Heart right ventricle (tissue), 16 donors: Measurements from ENCODE around the gene MED9. TPM values are rescaled to one million over a fixed set of nuclear protein-coding genes. Genes with fewer than 3 reads are reported as not detected.

Experiments
- ATAC-seq, 8 donors: fragments of 200-7000 bp; cut with Tn5 transposase; one replicate each; pipeline ENCODE4 v1.9.1; 2020; ENCODE audit warnings: mild to moderate bottlenecking in 8 of 8, moderate library complexity in 8 of 8, moderate number of reproducible peaks in 1 of 8
- DNase-seq, 2 donors: peaks; one replicate each; pipeline ENCODE4 v3.0.0-alpha.2; 2020
- H3K27ac ChIP-seq, 10 donors: fragments of 200-600 bp; sonication (generic) in 2 of 10; one replicate each; pipeline versions ENCODE4 v1.5.0 to v1.8.0; 2020 to 2022; ENCODE audit warnings: mild to moderate bottlenecking in 3 of 10
- H3K27me3 ChIP-seq, 7 donors: fragments of 200-600 bp; one replicate each; pipeline ENCODE4 v1.8.0; 2021 to 2022; ENCODE audit warnings: mild to moderate bottlenecking in 2 of 7
- H3K36me3 ChIP-seq, 9 donors: fragments of 200-600 bp; sonication (generic) in 1 of 9; one replicate each; pipeline versions ENCODE4 v1.5.0 to v1.8.0; 2020 to 2022; ENCODE audit warnings: mild to moderate bottlenecking in 2 of 9
- H3K4me1 ChIP-seq, 9 donors: fragments of 200-600 bp; sonication (generic) in 1 of 9; one replicate each; pipeline versions ENCODE4 v1.5.0 to v1.8.0; 2020 to 2022; ENCODE audit warnings: mild to moderate bottlenecking in 4 of 9
- H3K4me3 ChIP-seq, 10 donors: fragments of 200-600 bp; sonication (generic) in 2 of 10; one replicate each; pipeline versions ENCODE4 v1.5.0 to v1.8.0; 2020 to 2022; ENCODE audit warnings: mild to moderate bottlenecking in 7 of 10, moderate library complexity in 2 of 10
- H3K9me3 ChIP-seq, 11 donors: fragments of 200-600 bp in 10 of 11; sonication (generic) in 2 of 11; one replicate each; pipeline versions ENCODE4 v1.5.0 to v1.8.0; 2013 to 2022; ENCODE audit warnings: mild to moderate bottlenecking in 2 of 11, control low read depth in 1 of 11, moderate library complexity in 1 of 11
- CTCF ChIP-seq, 9 donors: fragments of 200-600 bp; sonication (generic) in 2 of 9; IDR thresholded peaks; one replicate each; pipeline versions ENCODE4 v1.5.0 to v1.8.0; 2021 to 2022; ENCODE audit warnings: antibody characterized with exemption in 9 of 9, mild to moderate bottlenecking in 5 of 9, moderate library complexity in 1 of 9
- WGBS, 2 donors: extraction: QIAGEN DNeasy Blood & Tissue Kit; methylation state at CpG; one replicate each; pipeline ENCODE4 v1.1.7; 2013; ENCODE audit warnings: inconsistent platforms in 1 of 2; 5-methylcytosine and 5-hydroxymethylcytosine counted together
- intact Hi-C, 10 donors: fragments of 100-400 bp; cut with DNase I; formaldehyde crosslinking; loops; one replicate each; pipeline versions ENCODE4 v1.11.1 to v1.14.2; 2022
- polyA plus RNA-seq, 2 donors: library from polyadenylated mRNA; stranded (reverse); fragments of 200-250 nt; gene quantifications; one replicate each; pipeline ENCODE4 v1.2.3, GENCODE V29; 2013
- total RNA-seq, 10 donors: library from RNA; stranded (reverse); fragmentation: NEBNext Ultra II Directional in 3 of 10; extraction: Animal tissue kit (Norgen Biotek cat#: 25700) in 3 of 10; gene quantifications; one replicate each; pipeline versions ENCODE4 v1.2.1 to v1.2.4, GENCODE V29; 2021 to 2023
- donor health status: Arrhythmogenic right ventricular cardiomyopathy.
- donor health status: ischemic (EF 13 %, LVEDD 7.1; RV severe dilation, severe dysfunction).
- donor health status: healthy with polysubstance abuse.
- donor health status: DM: no; HTN: yes; CAD: no.
- donor health status: DM: no; HTN: no; CAD: no.
- donor health status: ischemic (EF 25% LVEDD 6.9; RV normal size, moderate dysfunction).
- donor health status: ischemic (EF 25% LVEDD 5.7; RV mildly dilated, moderate dysfunction).
- donor health status: healthy.
- donor health status: DM: yes; HTN: yes; CAD: no.
- donor health status: Ischemic cardiomyopathy.
- donor health status: ischemic (EF 35%, LVEDD 5.7; RV mildly dilated, moderate dysfunction).
- donor health status: nonischemic (EF 11% LVEDD 7.7; RV severe dilation, severe dysfunction).
- donor health status: DM: yes; HTN: yes; CAD: no.
- donor health status: PGD.
- donor health status: ischemic (EF 29% LVEDD 5.4; RV normal size, mild dysfunction).
- donor health status: nonischemic (EF 23%, LVEDD 6.1; RV moderate dilation, normal function).

Gene MED9
- total and polyA plus RNA-seq, 12 donors = 31.4 to 42.0 (median 33.6) TPM

GRCh38 chr17:17467720-17468119 is 9.1 kb upstream of the MED9 start:
- DNase-seq (no peak), ATAC-seq (peak in 3 of 8 donors; percentile 16 to 52 (median 46))
- Histone ChIP-seq H3K4me3 (no peak overlapping the region), H3K36me3 (no peaks in the 10 kb centered on the region), H3K9me3 (no peaks in the 10 kb centered on the region), H3K4me1 (peaks cover 0 to 4% (median 0%) of the 10 kb centered on the region in 9 donors), H3K27me3 (peaks cover 0 to 10% (median 0%) of the 10 kb centered on the region in 7 donors), H3K27ac (no peak overlapping the region)
- 45 to 58% methylated on average over 5 of the region's 5 CpGs for WGBS, 2 donors
- intact Hi-C loops = no loop called here
- TF ChIP-seq CTCF (IDR thresholded peaks at IDR 0.05) = no peak

- Histone ChIP-seq H3K4me1 (peaks cover 0 to 4% (median 0%) of the 10 kb centered on the region in 9 donors), H3K36me3 (no peaks in the 10 kb centered on the region), H3K27me3 (peaks cover 0 to 10% (median 0%) of the 10 kb centered on the region in 7 donors), H3K4me3 (no peak overlapping the region), H3K27ac (no peak overlapping the region), H3K9me3 (no peaks in the 10 kb centered on the region)
- DNase-seq (peak in 1 of 2 donors; percentile 26), ATAC-seq (peak in 7 of 8 donors; percentile 57 to 86 (median 69))
- intact Hi-C loops = no loop called here
- WGBS, 2 donors = 55 to 56% methylated on average over 5 of the region's 5 CpGs
- TF ChIP-seq CTCF (IDR thresholded peaks at IDR 0.05) = no peak
Measured at GRCh38 chr17:17468217-17469010, 8.4 kb upstream of the MED9 start.

DNA sequence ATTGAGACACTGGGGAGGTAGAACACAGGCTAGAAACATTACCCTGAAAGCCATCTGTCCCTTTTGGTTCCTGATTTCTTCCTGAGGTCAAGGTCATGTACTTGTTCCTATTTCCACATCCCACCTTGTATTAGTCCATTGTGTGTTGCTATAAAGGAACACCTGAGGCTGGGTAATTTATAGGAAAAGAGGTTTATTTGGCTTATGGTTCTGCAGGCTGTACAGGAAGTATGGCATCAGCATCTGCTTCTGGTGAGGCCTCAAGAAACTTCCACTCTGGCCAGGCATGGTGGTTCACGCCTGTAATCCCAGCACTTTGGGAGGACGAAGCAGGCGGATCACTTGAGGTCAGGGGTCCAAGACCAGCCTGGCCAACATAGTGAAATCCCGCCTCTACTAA is 7.4 kb upstream of the MED9 start:
- Histone ChIP-seq H3K27me3 (peaks cover 0 to 10% (median 0%) of the 10 kb centered on the region in 7 donors), H3K4me3 (no peak overlapping the region), H3K36me3 (no peaks in the 10 kb centered on the region), H3K9me3 (no peaks in the 10 kb centered on the region), H3K4me1 (peaks cover 0 to 4% (median 0%) of the 10 kb centered on the region in 9 donors), H3K27ac (no peak overlapping the region)
- intact Hi-C loops = no loop called here
- DNase-seq (no peak), ATAC-seq (no peak)
- 95 to 98% methylated on average over 4 of the region's 4 CpGs for WGBS, 2 donors
- TF ChIP-seq CTCF (IDR thresholded peaks at IDR 0.05) = no peak

DNA sequence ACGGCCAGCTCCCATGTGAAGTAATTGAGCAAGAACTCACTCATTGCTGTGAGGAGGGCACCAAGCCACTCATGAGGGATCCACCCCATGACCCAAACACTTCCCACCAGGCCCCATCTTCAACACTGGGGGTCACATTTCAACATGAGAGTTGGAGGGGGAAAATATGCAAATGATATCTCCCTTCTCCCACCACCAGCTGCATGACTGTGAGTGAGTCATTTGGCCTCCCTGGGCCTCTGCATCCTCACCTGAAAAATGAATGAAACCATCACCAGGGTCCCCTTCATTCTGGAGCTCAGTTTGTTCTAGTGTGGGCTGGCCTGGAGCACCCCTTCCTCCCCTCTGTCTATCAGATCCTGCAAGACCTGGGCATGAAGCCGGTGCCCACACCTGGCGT is 6.8 kb upstream of the MED9 start:
- WGBS, 2 donors = 91 to 93% methylated on average over 3 of the region's 3 CpGs
- Histone ChIP-seq H3K4me1 (peaks cover 0 to 4% (median 0%) of the 10 kb centered on the region in 9 donors), H3K27ac (no peak overlapping the region), H3K27me3 (peaks cover 0 to 10% (median 0%) of the 10 kb centered on the region in 7 donors), H3K36me3 (no peaks in the 10 kb centered on the region), H3K9me3 (no peaks in the 10 kb centered on the region), H3K4me3 (no peak overlapping the region)
- intact Hi-C loops = no loop called here
- DNase-seq = no peak
- TF ChIP-seq CTCF (IDR thresholded peaks at IDR 0.05) = no peak
- no peak for ATAC-seq
